Panc1 (cell line): Measurements from ENCODE around the gene PDS5A. TPM values are rescaled to one million over a fixed set of nuclear protein-coding genes. Genes with fewer than 3 reads are reported as not detected.

ENCODE experiments used
- ATAC-seq: fragments of 200-7000 bp; cut with Tn5 transposase; 2 replicates; pipeline ENCODE4 v1.9.1; 2020; ENCODE audit warnings: mild to moderate bottlenecking, moderate library complexity
- BruUV-seq: library from RNA; stranded (reverse); fragments of 400-500 nt; replicated peaks from 2 replicates; lab custom pipeline; 2021; lab: Mats Ljungman, UMichigan
- CTCF ChIA-PET: fragments of 300-600 bp; sonication (Branson Sonifier 250); formaldehyde crosslinking; loops from one replicate; lab custom pipeline; 2022; ENCODE audit warnings: antibody characterized with exemption; lab: Charles Lee
- POLR2A ChIA-PET: fragments of 300-600 bp; sonication (Branson Sonifier 250); formaldehyde crosslinking; loops from one replicate; lab custom pipeline; 2022; ENCODE audit warnings: antibody characterized with exemption; lab: Charles Lee
- DNase-seq: peaks from one replicate; pipeline ENCODE4 v3.0.0-alpha.2; 2010; ENCODE audit warnings: low read depth, low spot score
- H3K27ac ChIP-seq: 2 replicates; pipeline ENCODE4 v1.5.1; 2011; ENCODE audit warnings: mild to moderate bottlenecking, low read length, inconsistent platforms
- H3K27me3 ChIP-seq: fragments of 200-500 bp; sonication (Bioruptor generic); 2 replicates; pipeline ENCODE4 v1.6.0; 2014; ENCODE audit warnings: low read length, inconsistent platforms; ENCODE audit not compliant: control insufficient read depth, insufficient read depth
- H3K36me3 ChIP-seq: fragments of 200-500 bp; sonication (Bioruptor generic); 2 replicates; pipeline ENCODE4 v1.5.1; 2014; ENCODE audit warnings: inconsistent platforms, mild to moderate bottlenecking, low read length, moderate library complexity; ENCODE audit not compliant: control insufficient read depth, insufficient read depth
- H3K4me1 ChIP-seq: 2 replicates; pipeline ENCODE4 v1.5.1; 2011; ENCODE audit warnings: inconsistent platforms, mild to moderate bottlenecking, low read length, moderate library complexity; ENCODE audit not compliant: control insufficient read depth, insufficient read depth
- H3K4me3 ChIP-seq, 2 experiments: 2 replicates each; pipeline ENCODE4 v1.5.1; 2011 to 2012; ENCODE audit warnings: low read depth in 2 of 2, low read length in 2 of 2, mild to moderate bottlenecking in 2 of 2, inconsistent platforms in 1 of 2, moderate library complexity in 1 of 2
- H3K9me3 ChIP-seq: fragments of 200-500 bp; sonication (Bioruptor generic); 2 replicates; pipeline ENCODE4 v1.5.1; 2014; ENCODE audit warnings: low read depth, mild to moderate bottlenecking, inconsistent platforms, low read length, moderate library complexity; ENCODE audit not compliant: control insufficient read depth, insufficient read depth
- POLR2AphosphoS5 ChIP-seq: IDR thresholded peaks from 2 replicates; pipeline ENCODE4 v1.6.1; 2012; ENCODE audit warnings: mild to moderate bottlenecking, low read depth, low read length, moderate library complexity
- SIN3A ChIP-seq: IDR thresholded peaks from 2 replicates; pipeline ENCODE4 v1.6.1; 2012; ENCODE audit warnings: low read depth, mild to moderate bottlenecking, low read length, moderate library complexity, borderline replicate concordance; ENCODE audit not compliant: insufficient read depth
- TCF7L2 ChIP-seq: IDR thresholded peaks from 2 replicates; pipeline ENCODE4 v1.6.1; 2011; ENCODE audit warnings: mild to moderate bottlenecking, low read depth, low read length, inconsistent platforms
- in situ Hi-C: cut with HindIII; loops from 2 replicates; pipeline ENCODE4 v1.10.0; 2016; ENCODE audit warnings: low sequenced_read_pairs, low pct_unique_long_range_greater_than_20kb
- intact Hi-C: fragments of 100-400 bp; cut with micrococcal nuclease; formaldehyde crosslinking; loops from one replicate; pipeline ENCODE4 v1.10.0; 2022; ENCODE audit not compliant: unreplicated experiment
- total RNA-seq: library from RNA; stranded (reverse); gene quantifications from one replicate; pipeline ENCODE4 v1.2.1, GENCODE V29; 2021; ENCODE audit not compliant: unreplicated experiment
- TF ChIP-seq, protein P1 (sequence below): fragments of 450-650 bp; IDR thresholded peaks from 2 replicates; pipeline ENCODE4 v1.5.1; 2017; ENCODE audit warnings: mild to moderate bottlenecking
- TF ChIP-seq, protein P2 (sequence below), 2 experiments: IDR thresholded peaks; 2 replicates each; pipeline ENCODE4 v1.6.1; 2011 to 2012; ENCODE audit warnings: low read depth in 2 of 2, control low read depth in 1 of 2, low read length in 1 of 2, mild to moderate bottlenecking in 1 of 2, moderate library complexity in 1 of 2; ENCODE audit not compliant: insufficient read depth in 1 of 2

The PDS5A gene
- total RNA-seq, 1 experiment from 2014 or later = 69.2 TPM

DNA sequence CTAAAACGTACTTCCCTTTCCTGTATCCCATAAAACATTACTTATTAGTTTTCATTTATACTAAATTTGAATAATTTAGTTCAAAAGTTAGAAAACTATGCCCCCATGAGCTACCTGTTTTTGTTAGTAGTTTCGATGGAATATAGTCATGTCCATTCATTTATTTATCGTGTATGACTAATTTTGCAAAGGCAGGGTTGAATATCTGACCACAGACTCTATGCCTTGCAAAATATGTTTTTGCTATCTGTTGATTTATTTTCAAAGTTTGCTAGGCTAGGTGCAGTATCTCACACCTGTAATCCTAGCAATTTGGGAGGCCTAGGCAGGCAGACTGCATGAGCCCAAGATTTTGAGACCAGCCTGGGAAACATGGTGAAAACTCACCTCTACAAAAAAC lies 78.4 kb downstream of the PDS5A start:
- BruUV-seq = no TSS peak
- Histone ChIP-seq H3K27me3 (no peaks in the 10 kb centered on the region), H3K27ac (no peak overlapping the region), H3K36me3 (peaks cover 36% of the 10 kb centered on the region), H3K4me3 (no peak overlapping the region), H3K4me1 (no peaks in the 10 kb centered on the region), H3K9me3 (no peaks in the 10 kb centered on the region)
- TF ChIP-seq SIN3A = no peak
- TF ChIP-seq POLR2AphosphoS5 = no peak
- no peak for TF ChIP-seq TCF7L2
- TF ChIP-seq, protein P1, sequence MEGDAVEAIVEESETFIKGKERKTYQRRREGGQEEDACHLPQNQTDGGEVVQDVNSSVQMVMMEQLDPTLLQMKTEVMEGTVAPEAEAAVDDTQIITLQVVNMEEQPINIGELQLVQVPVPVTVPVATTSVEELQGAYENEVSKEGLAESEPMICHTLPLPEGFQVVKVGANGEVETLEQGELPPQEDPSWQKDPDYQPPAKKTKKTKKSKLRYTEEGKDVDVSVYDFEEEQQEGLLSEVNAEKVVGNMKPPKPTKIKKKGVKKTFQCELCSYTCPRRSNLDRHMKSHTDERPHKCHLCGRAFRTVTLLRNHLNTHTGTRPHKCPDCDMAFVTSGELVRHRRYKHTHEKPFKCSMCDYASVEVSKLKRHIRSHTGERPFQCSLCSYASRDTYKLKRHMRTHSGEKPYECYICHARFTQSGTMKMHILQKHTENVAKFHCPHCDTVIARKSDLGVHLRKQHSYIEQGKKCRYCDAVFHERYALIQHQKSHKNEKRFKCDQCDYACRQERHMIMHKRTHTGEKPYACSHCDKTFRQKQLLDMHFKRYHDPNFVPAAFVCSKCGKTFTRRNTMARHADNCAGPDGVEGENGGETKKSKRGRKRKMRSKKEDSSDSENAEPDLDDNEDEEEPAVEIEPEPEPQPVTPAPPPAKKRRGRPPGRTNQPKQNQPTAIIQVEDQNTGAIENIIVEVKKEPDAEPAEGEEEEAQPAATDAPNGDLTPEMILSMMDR = no peak
- CTCF ChIA-PET = no interaction called here
- POLR2A ChIA-PET = no interaction called here
- ATAC-seq = no peak
- no peak for DNase-seq
- intact Hi-C loops (no loop called here), in situ Hi-C loops (no loop called here)

DNA sequence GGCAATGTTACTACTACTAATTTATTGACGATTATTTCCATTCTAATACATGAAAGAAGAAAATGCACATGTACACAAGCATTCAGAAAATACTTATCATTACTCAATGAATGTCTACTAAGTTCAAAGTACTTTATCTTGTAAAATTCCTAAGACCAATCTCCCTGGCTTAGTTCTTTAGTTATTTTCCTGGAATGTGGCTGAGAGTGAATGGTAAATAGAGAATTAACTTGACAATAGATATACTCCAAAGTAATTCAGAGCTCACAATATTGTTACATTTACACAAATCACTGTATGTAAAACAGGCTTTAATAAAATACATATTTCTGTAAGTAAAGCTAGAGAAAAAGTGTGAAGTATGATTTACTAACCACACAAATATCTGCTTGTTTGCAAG lies 79.7 kb downstream of the PDS5A start:
- Histone ChIP-seq H3K36me3 (peaks cover 29% of the 10 kb centered on the region), H3K27ac (no peak overlapping the region), H3K4me3 (no peak overlapping the region), H3K9me3 (no peaks in the 10 kb centered on the region), H3K27me3 (no peaks in the 10 kb centered on the region), H3K4me1 (no peaks in the 10 kb centered on the region)
- ATAC-seq (no peak), DNase-seq (no peak)
- TSS peak; percentile 31 for BruUV-seq
- ChIA-PET CTCF (interaction anchor here (0.6 kb wide), 3 partner anchors 325 to 1004 kb away, joined by 3 to 4 read pairs (median 4); no protein-coding TSS in a partner anchor), POLR2A (no interaction called here)
- in situ Hi-C loops = no loop called here
- TF ChIP-seq, protein P2, sequence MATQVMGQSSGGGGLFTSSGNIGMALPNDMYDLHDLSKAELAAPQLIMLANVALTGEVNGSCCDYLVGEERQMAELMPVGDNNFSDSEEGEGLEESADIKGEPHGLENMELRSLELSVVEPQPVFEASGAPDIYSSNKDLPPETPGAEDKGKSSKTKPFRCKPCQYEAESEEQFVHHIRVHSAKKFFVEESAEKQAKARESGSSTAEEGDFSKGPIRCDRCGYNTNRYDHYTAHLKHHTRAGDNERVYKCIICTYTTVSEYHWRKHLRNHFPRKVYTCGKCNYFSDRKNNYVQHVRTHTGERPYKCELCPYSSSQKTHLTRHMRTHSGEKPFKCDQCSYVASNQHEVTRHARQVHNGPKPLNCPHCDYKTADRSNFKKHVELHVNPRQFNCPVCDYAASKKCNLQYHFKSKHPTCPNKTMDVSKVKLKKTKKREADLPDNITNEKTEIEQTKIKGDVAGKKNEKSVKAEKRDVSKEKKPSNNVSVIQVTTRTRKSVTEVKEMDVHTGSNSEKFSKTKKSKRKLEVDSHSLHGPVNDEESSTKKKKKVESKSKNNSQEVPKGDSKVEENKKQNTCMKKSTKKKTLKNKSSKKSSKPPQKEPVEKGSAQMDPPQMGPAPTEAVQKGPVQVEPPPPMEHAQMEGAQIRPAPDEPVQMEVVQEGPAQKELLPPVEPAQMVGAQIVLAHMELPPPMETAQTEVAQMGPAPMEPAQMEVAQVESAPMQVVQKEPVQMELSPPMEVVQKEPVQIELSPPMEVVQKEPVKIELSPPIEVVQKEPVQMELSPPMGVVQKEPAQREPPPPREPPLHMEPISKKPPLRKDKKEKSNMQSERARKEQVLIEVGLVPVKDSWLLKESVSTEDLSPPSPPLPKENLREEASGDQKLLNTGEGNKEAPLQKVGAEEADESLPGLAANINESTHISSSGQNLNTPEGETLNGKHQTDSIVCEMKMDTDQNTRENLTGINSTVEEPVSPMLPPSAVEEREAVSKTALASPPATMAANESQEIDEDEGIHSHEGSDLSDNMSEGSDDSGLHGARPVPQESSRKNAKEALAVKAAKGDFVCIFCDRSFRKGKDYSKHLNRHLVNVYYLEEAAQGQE (IDR thresholded peaks at IDR 0.05; ENCODE audit: insufficient read depth in 1 of 2, low read depth in 2 of 2, low read length in 1 of 2) = no peak
- TF ChIP-seq, protein P1 = no peak
- TF ChIP-seq POLR2AphosphoS5 (no peak), SIN3A (no peak)
- intact Hi-C loops = no loop called here
